Panc1 (cell line): ENCODE results near the gene GPBP1L1.

Experiments
- CTCF ChIP-seq: fragments of 450-650 bp; IDR thresholded peaks from 2 replicates; pipeline ENCODE4 v1.5.1; 2017; ENCODE audit warnings: mild to moderate bottlenecking
- POLR2AphosphoS5 ChIP-seq: IDR thresholded peaks from 2 replicates; pipeline ENCODE4 v1.6.1; 2012; ENCODE audit warnings: mild to moderate bottlenecking, low read depth, low read length, moderate library complexity
- SIN3A ChIP-seq: IDR thresholded peaks from 2 replicates; pipeline ENCODE4 v1.6.1; 2012; ENCODE audit warnings: low read depth, mild to moderate bottlenecking, low read length, moderate library complexity, borderline replicate concordance; ENCODE audit not compliant: insufficient read depth

- no peak for TF ChIP-seq CTCF
- TF ChIP-seq SIN3A = no peak
- no peak for TF ChIP-seq POLR2AphosphoS5
Observed at GRCh38 chr1:45594412-45594811, 91.9 kb downstream of the GPBP1L1 start.
